Stimulated activated CD8-positive, alpha-beta memory T cell treated with anti-CD3 and anti-CD28 coated beads, Interleukin-7, amount 100 ng/mL, for 48 hours (primary cell): ENCODE results near the gene TRIM58.

Source experiments
- DNase-seq, 2 donors: peaks; one replicate each; pipeline ENCODE4 v3.0.0-alpha.2; 2020; ENCODE audit warnings: low read depth in 1 of 2; ENCODE audit errors: extremely low read depth in 1 of 2

Gene TRIM58

GRCh38 chr1:247884797-247885413 is 27.9 kb downstream of the TRIM58 start:
- no peak for DNase-seq

GRCh38 chr1:247895163-247895637 is 38.2 kb downstream of the TRIM58 start, which contains the start of gene OR2W3:
Gene OR2W3 (plus strand): TSS chr1:247895587. CDS start chr1:247895587, 0 bp downstream.
- DNase-seq: no peak

GRCh38 chr1:247895976-247896375 is 39.0 kb downstream of the TRIM58 start:
- no peak for DNase-seq

- DNase-seq: no peak
Measured at GRCh38 chr1:247904122-247904521, 47.1 kb downstream of the TRIM58 start.

- DNase-seq: no peak
Measured at GRCh38 chr1:247905181-247905580, 48.2 kb downstream of the TRIM58 start.

- DNase-seq: no peak
Measured at GRCh38 chr1:247905910-247906503, 49.0 kb downstream of the TRIM58 start.

- no peak for DNase-seq
Measured at GRCh38 chr1:247906504-247907047, 49.6 kb downstream of the TRIM58 start.

GRCh38 chr1:247908766-247909165 is 51.8 kb downstream of the TRIM58 start:
- no peak for DNase-seq

GRCh38 chr1:247913786-247914185 is 56.8 kb downstream of the TRIM58 start:
- DNase-seq: no peak

GRCh38 chr1:247914941-247915662 is 58.1 kb downstream of the TRIM58 start:
- no peak for DNase-seq

- DNase-seq: no peak
Measured at GRCh38 chr1:247919952-247920351, 63.0 kb downstream of the TRIM58 start, which contains the start of gene OR2T8. Gene OR2T8 (plus strand): TSS chr1:247920252. CDS start chr1:247921018, 766 bp downstream.

GRCh38 chr1:247923941-247924340 is 67.0 kb downstream of the TRIM58 start:
- DNase-seq: no peak

- no peak for DNase-seq
Measured at GRCh38 chr1:247924868-247925267, 67.9 kb downstream of the TRIM58 start, which contains the start of gene OR2AJ1. Gene OR2AJ1 (plus strand): TSS chr1:247924889. CDS start chr1:247933769, 8,880 bp downstream.
